K562 (cell line): ENCODE data around the gene RWDD1. TPM values are rescaled to one million over a fixed set of nuclear protein-coding genes. Genes with fewer than 3 reads are reported as not detected.

Experiments
- CBX3 ChIP-seq, 2 experiments: IDR thresholded peaks; 1 replicate in 1 of 2; 2 replicates in 1 of 2; pipeline ENCODE4 v1.6.1; 2012; ENCODE audit warnings: inconsistent platforms in 2 of 2, low read length in 2 of 2, borderline replicate concordance in 1 of 2, control low read depth in 1 of 2
- CBX5 ChIP-seq: IDR thresholded peaks from 2 replicates; pipeline ENCODE4 v1.6.1; 2014; ENCODE audit warnings: low read depth, borderline replicate concordance
- COPS2 ChIP-seq: fragments of 450-650 bp; conservative IDR thresholded peaks from 2 replicates; pipeline ENCODE4 v1.6.1; 2016; ENCODE audit warnings: mild to moderate bottlenecking, moderate library complexity
- CREBBP ChIP-seq: IDR thresholded peaks from one replicate; pipeline ENCODE4 v1.6.1; 2012; ENCODE audit warnings: low read depth, mild to moderate bottlenecking, control low read depth, inconsistent platforms, low read length
- ERF ChIP-seq: fragments of 450-650 bp; formaldehyde crosslinking; IDR thresholded peaks from 2 replicates; pipeline ENCODE4 v1.4.0; 2020; ENCODE audit warnings: mild to moderate bottlenecking, mixed read lengths
- HMGN3 ChIP-seq: IDR thresholded peaks from 2 replicates; pipeline ENCODE4 v1.6.1; 2011; ENCODE audit warnings: borderline replicate concordance, low read depth, mild to moderate bottlenecking, mixed read lengths, low read length; ENCODE audit not compliant: insufficient read length; ENCODE audit errors: extremely low read depth
- MCM5 ChIP-seq: fragments of 450-650 bp; IDR thresholded peaks from 2 replicates; pipeline ENCODE4 v1.6.1; 2016; ENCODE audit warnings: low read depth
- NFRKB ChIP-seq: fragments of 450-650 bp; IDR thresholded peaks from 2 replicates; pipeline ENCODE4 v1.6.1; 2016; ENCODE audit warnings: low read depth
- PYGO2 ChIP-seq: fragments of 450-650 bp; IDR thresholded peaks from 2 replicates; pipeline ENCODE4 v1.6.1; 2016; ENCODE audit warnings: mild to moderate bottlenecking, missing genetic modification characterization, moderate library complexity, missing compliant biosample characterization
- RUNX1 ChIP-seq: sonication (generic); IDR thresholded peaks from 2 replicates; pipeline ENCODE4 v1.6.1; 2016; ENCODE audit warnings: antibody characterized with exemption, low read depth
- SIRT6 ChIP-seq: IDR thresholded peaks from one replicate; pipeline ENCODE4 v1.6.1; 2012; ENCODE audit warnings: low read depth, mild to moderate bottlenecking, control low read depth, inconsistent platforms, low read length, moderate library complexity
- TEAD1 ChIP-seq, 2 experiments: fragments of 450-650 bp in 1 of 2; sonication (generic) in 1 of 2; formaldehyde crosslinking; IDR thresholded peaks; 2 replicates each; pipeline versions ENCODE4 v1.4.0 to v1.8.0; 2020 to 2022; ENCODE audit warnings: mild to moderate bottlenecking in 2 of 2, missing genetic modification reagents in 1 of 2
- ZNF239 ChIP-seq: fragments of 250-450 bp; sonication (Bioruptor Pico); IDR thresholded peaks from 2 replicates; pipeline ENCODE4 v1.4.0; 2020; ENCODE audit warnings: mild to moderate bottlenecking
- ZNF584 ChIP-seq: fragments of 200-800 bp; sonication (Bioruptor generic); IDR thresholded peaks from 2 replicates; pipeline ENCODE4 v1.6.1; 2016; ENCODE audit warnings: low read depth, mild to moderate bottlenecking, missing genetic modification characterization, missing compliant biosample characterization
- ZNF764 ChIP-seq: fragments of 250-450 bp; sonication (Bioruptor Pico); IDR thresholded peaks from 2 replicates; pipeline ENCODE4 v1.4.0; 2020; ENCODE audit warnings: low read depth, mild to moderate bottlenecking, moderate library complexity
- ZNF785 ChIP-seq: fragments of 250-450 bp; sonication (Bioruptor Pico); IDR thresholded peaks from 2 replicates; pipeline ENCODE4 v1.4.0; 2020; ENCODE audit warnings: mild to moderate bottlenecking
- polyA plus RNA-seq, 8 experiments: library from polyadenylated mRNA; depleted of rRNA in 4 of 8; stranded (reverse) in 5 of 8; unstranded in 3 of 8; fragments of >200 nt; fragmentation: Nextera tagmentation in 2 of 8; fragmentation: Illumina TruSeq in 1 of 8; extraction: Ambion mirVana in 2 of 8; extraction: Trizol in 1 of 8; gene quantifications; 2 replicates each; pipeline versions ENCODE4 v1.2.1 to v1.2.3, GENCODE V29; 2011 to 2014; ENCODE audit warnings: inconsistent platforms in 1 of 8, missing spikeins in 1 of 8
- total RNA-seq, 7 experiments: library from RNA; depleted of rRNA in 6 of 7; stranded (reverse); fragments of >200 nt in 6 of 7; fragmentation: Illumina TruSeq in 2 of 7; extraction: Trizol in 2 of 7; gene quantifications; 2 replicates each; pipeline versions ENCODE4 v1.2.1 to v1.2.3, GENCODE V29; 2011 to 2021; ENCODE audit warnings: low replicate concordance in 1 of 7
- TF ChIP-seq, protein P1 (sequence below): sonication (generic); formaldehyde crosslinking; IDR thresholded peaks from 2 replicates; pipeline ENCODE4 v1.8.1; 2023; ENCODE audit warnings: mild to moderate bottlenecking, missing genetic modification reagents
- TF ChIP-seq, protein P2 (sequence below): IDR thresholded peaks from 3 replicates; pipeline ENCODE4 v1.6.1; 2011; ENCODE audit warnings: borderline replicate concordance, mild to moderate bottlenecking, moderate library complexity; ENCODE audit not compliant: insufficient read length; ENCODE audit errors: extremely low read depth
- TF ChIP-seq, protein P3 (sequence below): fragments of 450-650 bp; IDR thresholded peaks from 2 replicates; pipeline ENCODE4 v1.6.1; 2017; ENCODE audit warnings: mild to moderate bottlenecking, moderate library complexity
- TF ChIP-seq, protein P4 (sequence below): fragments of 450-650 bp; formaldehyde crosslinking; IDR thresholded peaks from 2 replicates; pipeline ENCODE4 v1.4.0; 2020; ENCODE audit warnings: mild to moderate bottlenecking, moderate library complexity
- TF ChIP-seq, protein P5 (sequence below): fragments of 450-650 bp; formaldehyde crosslinking; IDR thresholded peaks from 2 replicates; pipeline ENCODE4 v1.4.0; 2020; ENCODE audit warnings: mild to moderate bottlenecking

The RWDD1 gene
- total and polyA plus RNA-seq, 9 of the 15 experiments (the other 6 are each of a cell fraction or from before 2014, with no cell fraction given): 31.9 to 89.8 (median 48.7) TPM

DNA sequence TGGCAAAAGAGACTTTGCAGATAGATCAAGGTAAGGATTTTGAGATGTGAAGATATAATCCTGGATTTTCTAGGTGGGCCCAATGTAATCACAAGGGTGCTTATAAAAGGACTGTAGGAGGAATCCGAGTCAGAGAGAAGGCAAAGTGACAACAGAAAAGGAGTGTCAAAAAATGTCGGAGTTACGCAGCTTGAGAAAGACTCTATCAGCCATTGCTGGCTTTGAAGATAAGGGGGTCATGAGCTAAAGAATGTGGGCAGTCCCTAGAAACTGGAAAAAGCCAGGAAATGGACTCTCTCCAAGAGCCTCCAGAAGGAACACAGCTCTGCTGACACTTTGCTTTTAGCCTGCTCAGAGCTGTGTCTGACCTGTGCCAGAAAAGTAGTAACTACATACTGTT, 8.7 kb upstream of the RWDD1 start (continued):
- TF ChIP-seq, protein P1, sequence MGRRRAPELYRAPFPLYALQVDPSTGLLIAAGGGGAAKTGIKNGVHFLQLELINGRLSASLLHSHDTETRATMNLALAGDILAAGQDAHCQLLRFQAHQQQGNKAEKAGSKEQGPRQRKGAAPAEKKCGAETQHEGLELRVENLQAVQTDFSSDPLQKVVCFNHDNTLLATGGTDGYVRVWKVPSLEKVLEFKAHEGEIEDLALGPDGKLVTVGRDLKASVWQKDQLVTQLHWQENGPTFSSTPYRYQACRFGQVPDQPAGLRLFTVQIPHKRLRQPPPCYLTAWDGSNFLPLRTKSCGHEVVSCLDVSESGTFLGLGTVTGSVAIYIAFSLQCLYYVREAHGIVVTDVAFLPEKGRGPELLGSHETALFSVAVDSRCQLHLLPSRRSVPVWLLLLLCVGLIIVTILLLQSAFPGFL: no peak
- TF ChIP-seq PYGO2 (0 out of 2 replicates have a peak, but pooled peaks have one; percentile 2), CBX3 (IDR thresholded peaks at IDR 0.05; ENCODE audit: borderline replicate concordance in 1 of 2, low read length in 2 of 2) (no peak; a peak in 1 of 3 replicates), ZNF584 (no peak), ZNF785 (CRISPR knock-in tag) (no peak), HMGN3 (no peak), CREBBP (no peak), ERF (CRISPR knock-in tag) (no peak), ZNF239 (CRISPR knock-in tag) (no peak), NFRKB (0 out of 2 replicates have a peak, but pooled peaks have one; percentile 29), RUNX1 (no peak), CBX5 (no peak), TEAD1 (CRISPR knock-in tag; IDR thresholded peaks at IDR 0.05) (peak in 1 of 2 experiments; percentile 65; a peak in 2 of 4 replicates), ZNF764 (CRISPR knock-in tag) (no peak), SIRT6 (no peak), MCM5 (no peak), COPS2 (no peak)
- TF ChIP-seq, protein P2, sequence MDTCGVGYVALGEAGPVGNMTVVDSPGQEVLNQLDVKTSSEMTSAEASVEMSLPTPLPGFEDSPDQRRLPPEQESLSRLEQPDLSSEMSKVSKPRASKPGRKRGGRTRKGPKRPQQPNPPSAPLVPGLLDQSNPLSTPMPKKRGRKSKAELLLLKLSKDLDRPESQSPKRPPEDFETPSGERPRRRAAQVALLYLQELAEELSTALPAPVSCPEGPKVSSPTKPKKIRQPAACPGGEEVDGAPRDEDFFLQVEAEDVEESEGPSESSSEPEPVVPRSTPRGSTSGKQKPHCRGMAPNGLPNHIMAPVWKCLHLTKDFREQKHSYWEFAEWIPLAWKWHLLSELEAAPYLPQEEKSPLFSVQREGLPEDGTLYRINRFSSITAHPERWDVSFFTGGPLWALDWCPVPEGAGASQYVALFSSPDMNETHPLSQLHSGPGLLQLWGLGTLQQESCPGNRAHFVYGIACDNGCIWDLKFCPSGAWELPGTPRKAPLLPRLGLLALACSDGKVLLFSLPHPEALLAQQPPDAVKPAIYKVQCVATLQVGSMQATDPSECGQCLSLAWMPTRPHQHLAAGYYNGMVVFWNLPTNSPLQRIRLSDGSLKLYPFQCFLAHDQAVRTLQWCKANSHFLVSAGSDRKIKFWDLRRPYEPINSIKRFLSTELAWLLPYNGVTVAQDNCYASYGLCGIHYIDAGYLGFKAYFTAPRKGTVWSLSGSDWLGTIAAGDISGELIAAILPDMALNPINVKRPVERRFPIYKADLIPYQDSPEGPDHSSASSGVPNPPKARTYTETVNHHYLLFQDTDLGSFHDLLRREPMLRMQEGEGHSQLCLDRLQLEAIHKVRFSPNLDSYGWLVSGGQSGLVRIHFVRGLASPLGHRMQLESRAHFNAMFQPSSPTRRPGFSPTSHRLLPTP: no peak
- TF ChIP-seq, protein P3, sequence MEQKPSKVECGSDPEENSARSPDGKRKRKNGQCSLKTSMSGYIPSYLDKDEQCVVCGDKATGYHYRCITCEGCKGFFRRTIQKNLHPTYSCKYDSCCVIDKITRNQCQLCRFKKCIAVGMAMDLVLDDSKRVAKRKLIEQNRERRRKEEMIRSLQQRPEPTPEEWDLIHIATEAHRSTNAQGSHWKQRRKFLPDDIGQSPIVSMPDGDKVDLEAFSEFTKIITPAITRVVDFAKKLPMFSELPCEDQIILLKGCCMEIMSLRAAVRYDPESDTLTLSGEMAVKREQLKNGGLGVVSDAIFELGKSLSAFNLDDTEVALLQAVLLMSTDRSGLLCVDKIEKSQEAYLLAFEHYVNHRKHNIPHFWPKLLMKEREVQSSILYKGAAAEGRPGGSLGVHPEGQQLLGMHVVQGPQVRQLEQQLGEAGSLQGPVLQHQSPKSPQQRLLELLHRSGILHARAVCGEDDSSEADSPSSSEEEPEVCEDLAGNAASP: no peak
- TF ChIP-seq, protein P4, sequence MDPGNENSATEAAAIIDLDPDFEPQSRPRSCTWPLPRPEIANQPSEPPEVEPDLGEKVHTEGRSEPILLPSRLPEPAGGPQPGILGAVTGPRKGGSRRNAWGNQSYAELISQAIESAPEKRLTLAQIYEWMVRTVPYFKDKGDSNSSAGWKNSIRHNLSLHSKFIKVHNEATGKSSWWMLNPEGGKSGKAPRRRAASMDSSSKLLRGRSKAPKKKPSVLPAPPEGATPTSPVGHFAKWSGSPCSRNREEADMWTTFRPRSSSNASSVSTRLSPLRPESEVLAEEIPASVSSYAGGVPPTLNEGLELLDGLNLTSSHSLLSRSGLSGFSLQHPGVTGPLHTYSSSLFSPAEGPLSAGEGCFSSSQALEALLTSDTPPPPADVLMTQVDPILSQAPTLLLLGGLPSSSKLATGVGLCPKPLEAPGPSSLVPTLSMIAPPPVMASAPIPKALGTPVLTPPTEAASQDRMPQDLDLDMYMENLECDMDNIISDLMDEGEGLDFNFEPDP: no peak
- TF ChIP-seq, protein P5, sequence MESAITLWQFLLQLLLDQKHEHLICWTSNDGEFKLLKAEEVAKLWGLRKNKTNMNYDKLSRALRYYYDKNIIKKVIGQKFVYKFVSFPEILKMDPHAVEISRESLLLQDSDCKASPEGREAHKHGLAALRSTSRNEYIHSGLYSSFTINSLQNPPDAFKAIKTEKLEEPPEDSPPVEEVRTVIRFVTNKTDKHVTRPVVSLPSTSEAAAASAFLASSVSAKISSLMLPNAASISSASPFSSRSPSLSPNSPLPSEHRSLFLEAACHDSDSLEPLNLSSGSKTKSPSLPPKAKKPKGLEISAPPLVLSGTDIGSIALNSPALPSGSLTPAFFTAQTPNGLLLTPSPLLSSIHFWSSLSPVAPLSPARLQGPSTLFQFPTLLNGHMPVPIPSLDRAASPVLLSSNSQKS (CRISPR knock-in tag): no peak
